Loucy (cell line): ENCODE data around the gene NUMB.

Experiments used
- H2AFZ ChIP-seq: fragments of 200-600 bp; sonication (generic); 2 replicates; pipeline ENCODE4 v1.6.0; 2016; ENCODE audit warnings: antibody characterized with exemption, mild to moderate bottlenecking, low read length, moderate library complexity
- H3F3A ChIP-seq: fragments of 200-600 bp; 2 replicates; pipeline ENCODE4 v1.6.0; 2016; ENCODE audit warnings: antibody characterized with exemption, low read depth, mild to moderate bottlenecking
- H3K27me3 ChIP-seq: fragments of 200-600 bp; sonication (generic); 2 replicates; pipeline ENCODE4 v1.6.1; 2014; ENCODE audit warnings: low read length, mild to moderate bottlenecking; ENCODE audit not compliant: insufficient read depth, poor library complexity, severe bottlenecking
- H3K36me3 ChIP-seq: fragments of 200-600 bp; sonication (generic); 2 replicates; pipeline ENCODE4 v1.6.1; 2016; ENCODE audit warnings: low read length; ENCODE audit not compliant: insufficient read depth
- H3K4me1 ChIP-seq: fragments of 200-600 bp; sonication (generic); 2 replicates; pipeline ENCODE4 v1.5.1; 2014; ENCODE audit warnings: low read length, mild to moderate bottlenecking; ENCODE audit not compliant: insufficient read depth, poor library complexity, severe bottlenecking
- H3K4me2 ChIP-seq: fragments of 200-600 bp; sonication (generic); 2 replicates; pipeline ENCODE4 v1.6.0; 2014; ENCODE audit warnings: antibody characterized with exemption, low read length, low read depth, mild to moderate bottlenecking; ENCODE audit not compliant: poor library complexity, severe bottlenecking
- H3K4me3 ChIP-seq: fragments of 200-600 bp; sonication (generic); 2 replicates; pipeline ENCODE4 v1.5.1; 2014; ENCODE audit warnings: low read length, mild to moderate bottlenecking, mixed read lengths; ENCODE audit not compliant: poor library complexity, severe bottlenecking
- H3K79me2 ChIP-seq: fragments of 200-600 bp; sonication (generic); 2 replicates; pipeline ENCODE4 v1.6.1; 2014; ENCODE audit warnings: low read length; ENCODE audit not compliant: insufficient read depth
- H3K9ac ChIP-seq: fragments of 200-600 bp; sonication (generic); 2 replicates; pipeline ENCODE4 v1.6.0; 2014; ENCODE audit warnings: mild to moderate bottlenecking, low read depth, low read length, moderate library complexity; ENCODE audit not compliant: poor library complexity, severe bottlenecking
- H3K9me2 ChIP-seq: fragments of 200-600 bp; sonication (generic); replicated peaks from 2 replicates; pipeline ENCODE4 v1.6.1; 2016; ENCODE audit warnings: low read depth, low read length, mixed read lengths
- H3K9me3 ChIP-seq: fragments of 200-600 bp; sonication (generic); 2 replicates; pipeline ENCODE4 v1.6.1; 2014; ENCODE audit warnings: mild to moderate bottlenecking, antibody characterized with exemption, low read length, low read depth; ENCODE audit not compliant: insufficient read depth
- H4K20me1 ChIP-seq: fragments of 200-600 bp; sonication (generic); 2 replicates; pipeline ENCODE4 v1.6.0; 2014; ENCODE audit warnings: antibody characterized with exemption, low read length, mild to moderate bottlenecking; ENCODE audit not compliant: insufficient read depth, poor library complexity, severe bottlenecking
- EZH2phosphoT487 ChIP-seq: fragments of 200-600 bp; IDR thresholded peaks from 2 replicates; pipeline ENCODE4 v1.6.1; 2018; ENCODE audit warnings: antibody characterized with exemption, mild to moderate bottlenecking, moderate library complexity, borderline replicate concordance
- TF ChIP-seq, protein P1 (sequence below): fragments of 200-600 bp; sonication (generic); conservative IDR thresholded peaks from 2 replicates; pipeline ENCODE4 v1.5.1; 2014; ENCODE audit warnings: mild to moderate bottlenecking, antibody characterized with exemption, low read length

Gene NUMB

DNA sequence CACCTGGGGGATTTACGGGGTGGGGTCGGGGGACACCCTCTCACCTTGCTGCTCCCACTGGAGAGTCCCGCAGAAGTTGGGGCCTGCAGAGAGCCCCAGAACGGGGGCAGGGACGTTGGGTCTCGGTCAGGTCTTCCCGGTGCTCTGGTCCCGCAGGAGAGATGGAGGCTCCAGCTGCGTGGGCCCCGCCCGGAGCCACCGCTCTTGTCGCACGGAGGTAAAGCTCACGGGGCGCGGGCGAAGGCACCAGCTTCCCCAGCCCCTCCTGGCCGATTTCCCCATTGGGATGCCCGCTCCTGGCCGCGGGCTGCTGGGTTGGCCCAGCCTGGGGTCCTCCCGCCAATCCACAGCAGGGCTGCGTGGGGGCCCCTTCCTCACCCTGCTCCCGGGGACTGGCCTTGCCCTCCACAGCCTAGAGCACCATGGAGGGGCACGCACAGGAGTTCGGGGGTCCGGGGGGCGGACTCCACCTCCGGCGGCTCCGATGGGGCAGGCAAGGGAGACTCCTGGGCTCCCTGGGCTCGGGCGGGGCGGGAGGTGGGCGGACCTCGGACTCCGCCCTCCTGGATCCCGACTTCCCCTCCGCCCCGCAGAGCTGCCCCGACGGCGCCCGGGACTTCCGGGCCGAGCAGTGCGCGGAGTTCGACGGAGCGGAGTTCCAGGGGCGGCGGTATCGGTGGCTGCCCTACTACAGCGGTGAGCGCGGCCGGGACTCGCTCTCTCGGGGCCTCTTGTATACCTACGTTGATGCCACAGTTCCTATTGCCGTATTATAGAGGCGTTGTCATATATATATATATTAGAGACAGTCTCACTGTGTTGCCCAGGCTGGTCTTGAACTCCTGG lies 212.6 kb downstream of the NUMB start:
- Histone ChIP-seq H2AFZ (peak overlapping the region; percentile 92), H3K4me1 (peaks cover 44% of the 10 kb centered on the region), H3K9ac (peak overlapping the region; percentile 63), H3K36me3 (no peaks in the 10 kb centered on the region), H3K9me3 (no peaks in the 10 kb centered on the region), H3K4me2 (peak overlapping the region; percentile 76), H3F3A (0 out of 2 replicates have a peak, but pooled peaks cover 3% of the 10 kb centered on the region), H3K79me2 (no peaks in the 10 kb centered on the region), H3K9me2 (no peaks in the 10 kb centered on the region), H3K27me3 (no peaks in the 10 kb centered on the region), H3K4me3 (peak overlapping the region; percentile 73), H4K20me1 (no peaks in the 10 kb centered on the region)
- no peak for TF ChIP-seq EZH2phosphoT487
- TF ChIP-seq, protein P1, sequence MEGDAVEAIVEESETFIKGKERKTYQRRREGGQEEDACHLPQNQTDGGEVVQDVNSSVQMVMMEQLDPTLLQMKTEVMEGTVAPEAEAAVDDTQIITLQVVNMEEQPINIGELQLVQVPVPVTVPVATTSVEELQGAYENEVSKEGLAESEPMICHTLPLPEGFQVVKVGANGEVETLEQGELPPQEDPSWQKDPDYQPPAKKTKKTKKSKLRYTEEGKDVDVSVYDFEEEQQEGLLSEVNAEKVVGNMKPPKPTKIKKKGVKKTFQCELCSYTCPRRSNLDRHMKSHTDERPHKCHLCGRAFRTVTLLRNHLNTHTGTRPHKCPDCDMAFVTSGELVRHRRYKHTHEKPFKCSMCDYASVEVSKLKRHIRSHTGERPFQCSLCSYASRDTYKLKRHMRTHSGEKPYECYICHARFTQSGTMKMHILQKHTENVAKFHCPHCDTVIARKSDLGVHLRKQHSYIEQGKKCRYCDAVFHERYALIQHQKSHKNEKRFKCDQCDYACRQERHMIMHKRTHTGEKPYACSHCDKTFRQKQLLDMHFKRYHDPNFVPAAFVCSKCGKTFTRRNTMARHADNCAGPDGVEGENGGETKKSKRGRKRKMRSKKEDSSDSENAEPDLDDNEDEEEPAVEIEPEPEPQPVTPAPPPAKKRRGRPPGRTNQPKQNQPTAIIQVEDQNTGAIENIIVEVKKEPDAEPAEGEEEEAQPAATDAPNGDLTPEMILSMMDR: no peak

- Histone ChIP-seq H2AFZ (0 out of 2 replicates have a peak overlapping the region, but pooled peaks have one; percentile 92), H3F3A (0 out of 2 replicates have a peak, but pooled peaks cover 3% of the 10 kb centered on the region), H3K79me2 (no peaks in the 10 kb centered on the region), H3K9me2 (no peaks in the 10 kb centered on the region), H4K20me1 (no peaks in the 10 kb centered on the region), H3K9ac (no peak overlapping the region), H3K4me1 (peaks cover 47% of the 10 kb centered on the region), H3K4me2 (peak overlapping the region; percentile 76), H3K9me3 (no peaks in the 10 kb centered on the region), H3K27me3 (no peaks in the 10 kb centered on the region), H3K4me3 (no peak overlapping the region), H3K36me3 (no peaks in the 10 kb centered on the region)
- TF ChIP-seq, protein P1: no peak
Observed at GRCh38 chr14:73244541-73245290, 213.6 kb downstream of the NUMB start.

DNA sequence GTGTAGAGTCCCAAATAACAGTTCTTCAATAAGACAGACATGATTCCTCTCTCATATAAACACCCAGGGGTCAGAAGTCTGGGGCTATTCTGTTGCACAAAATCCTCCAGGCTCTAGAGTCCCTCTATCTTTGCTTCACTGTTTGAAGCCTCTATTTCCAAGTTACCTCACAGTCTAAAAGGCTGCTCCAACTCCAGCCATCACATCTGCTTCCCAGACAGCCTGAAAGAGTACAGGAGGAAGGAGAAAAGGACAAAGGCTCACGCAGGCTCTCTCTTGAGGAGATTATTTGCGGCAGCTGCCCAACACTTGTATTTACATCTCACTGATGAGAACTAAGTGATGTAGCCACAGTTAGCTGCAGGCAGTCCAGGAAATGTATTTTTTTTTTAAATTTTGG lies 214.6 kb downstream of the NUMB start:
- H3K4me3 ChIP-seq: no peak overlapping the region
- H3K9me3 ChIP-seq: no peaks in the 10 kb centered on the region
- peak overlapping the region; percentile 48 for H3K4me2 ChIP-seq
- H3K27me3 ChIP-seq: no peaks in the 10 kb centered on the region
- H3K79me2 ChIP-seq: no peaks in the 10 kb centered on the region
- H4K20me1 ChIP-seq: no peaks in the 10 kb centered on the region
- H2AFZ ChIP-seq: no peak overlapping the region
- H3F3A ChIP-seq: 0 out of 2 replicates have a peak, but pooled peaks cover 3% of the 10 kb centered on the region
- no peaks in the 10 kb centered on the region for H3K9me2 ChIP-seq
- H3K4me1 ChIP-seq: peaks cover 47% of the 10 kb centered on the region
- no peak overlapping the region for H3K9ac ChIP-seq
- TF ChIP-seq, protein P1: no peak
- no peak for TF ChIP-seq EZH2phosphoT487
- no peaks in the 10 kb centered on the region for H3K36me3 ChIP-seq
